Measurements from ENCODE around the gene ACADS.
"Not testable (repeated sequence)": the region's sequence is repeated elsewhere in the genome, so short reads cannot be mapped to it uniquely, and the experiment has no call there.

The ACADS gene

GRCh38 chr12:120702637-120703036 lies 23.0 kb upstream of the ACADS start:
- no peak for DNase-seq

DNA sequence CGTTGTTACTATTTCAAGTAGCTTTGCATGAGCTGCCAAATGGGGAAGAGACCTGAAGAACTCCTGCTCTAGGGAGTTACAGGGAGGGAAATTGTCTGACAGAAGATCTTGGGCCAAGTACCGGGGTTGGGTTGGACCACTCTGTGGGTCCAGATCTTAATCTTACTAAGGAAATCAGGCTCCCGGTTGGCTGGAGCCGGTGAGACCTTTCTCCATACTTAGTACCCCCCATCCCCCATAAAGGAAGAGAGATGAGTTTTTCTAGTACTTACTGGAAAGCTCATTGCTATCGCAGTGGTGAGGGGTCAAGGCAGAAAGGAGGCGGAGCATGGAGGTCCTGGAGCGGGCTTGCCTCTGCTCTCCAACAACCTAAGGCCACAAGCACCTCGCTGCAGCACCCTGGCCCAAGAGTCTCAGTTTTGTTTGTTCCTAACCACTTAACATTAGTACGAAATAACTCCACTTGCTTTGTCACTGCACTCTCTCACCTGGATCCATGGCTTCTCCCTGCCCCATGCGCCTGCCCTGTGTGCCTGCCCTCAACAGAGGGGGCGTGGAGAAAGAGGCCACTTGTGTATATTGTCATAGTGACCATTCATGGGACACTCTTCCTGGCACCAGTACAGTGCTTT lies 22.2 kb upstream of the ACADS start:
- DNase-seq = no peak

- no peak for DNase-seq
These were observed 20.0 kb upstream of the ACADS start for GRCh38 chr12:120705618-120706017.

DNA sequence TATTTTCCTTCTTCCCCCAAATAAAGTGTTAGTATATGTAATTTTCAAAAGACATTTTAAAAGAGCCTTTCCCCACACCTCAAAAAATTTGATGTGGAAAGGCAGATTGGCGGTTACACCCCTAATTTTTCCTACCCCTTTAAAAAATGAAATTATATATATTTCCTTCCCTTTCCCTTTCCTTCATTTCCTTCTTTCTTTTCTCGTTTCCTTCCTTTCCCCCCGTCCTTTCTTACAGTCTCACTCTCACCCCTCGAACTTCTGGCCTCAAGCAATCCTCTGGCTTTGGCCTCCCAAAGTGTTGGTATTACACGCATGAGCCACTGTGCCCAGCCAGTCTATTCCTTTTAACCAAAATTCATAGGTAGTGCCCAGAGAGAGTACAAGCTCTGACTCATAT lies 19.6 kb upstream of the ACADS start:
- DNase-seq = no peak

GRCh38 chr12:120708651-120709050 lies 17.0 kb upstream of the ACADS start:
- DNase-seq = no peak

DNA sequence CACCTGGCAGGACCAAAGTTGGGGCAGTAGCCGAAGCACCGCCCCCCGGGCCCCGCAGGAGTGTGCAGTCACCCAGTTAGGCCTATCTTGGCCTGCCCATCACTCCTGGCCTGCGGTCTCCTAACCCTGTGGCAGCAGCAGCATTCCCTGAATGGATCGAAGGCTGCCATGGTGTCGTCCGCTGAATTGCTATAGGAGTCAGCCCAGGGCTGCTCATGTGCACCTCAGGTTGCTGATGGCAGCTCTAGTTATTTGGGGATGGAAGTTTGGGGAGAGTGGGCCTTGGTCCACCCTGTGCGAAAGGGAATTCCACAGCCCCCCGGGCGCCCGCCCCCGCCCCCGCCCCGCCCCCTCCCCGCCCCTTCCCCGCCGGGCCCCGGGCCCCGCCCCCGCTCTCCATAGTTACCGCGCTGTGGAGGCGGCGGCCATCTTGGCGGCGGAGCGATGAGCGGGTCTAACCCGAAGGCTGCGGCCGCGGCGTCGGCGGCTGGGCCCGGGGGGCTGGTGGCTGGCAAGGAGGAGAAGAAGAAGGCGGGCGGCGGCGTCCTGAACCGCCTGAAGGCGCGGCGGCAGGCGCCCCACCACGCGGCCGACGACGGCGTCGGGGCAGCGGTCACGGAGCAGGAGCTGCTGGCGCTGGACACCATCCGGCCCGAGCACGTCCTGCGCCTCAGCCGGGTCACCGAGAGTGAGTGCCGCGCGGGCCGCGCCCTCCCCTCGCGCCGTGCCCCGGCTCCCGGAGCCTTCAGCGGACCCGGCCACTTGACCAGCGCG lies 15.4 kb upstream of the ACADS start, which contains the start of gene UNC119B:
Gene UNC119B (plus strand): TSS at position 428 of the 774 bp plus-strand sequence. CDS start 17 bp downstream, at position 445.
- DNase-seq = no peak

- no peak for DNase-seq
These were observed 14.8 kb upstream of the ACADS start for GRCh38 chr12:120710805-120711296.

GRCh38 chr12:120711411-120711810 lies 14.2 kb upstream of the ACADS start:
- no peak for DNase-seq

GRCh38 chr12:120712610-120713009 lies 13.0 kb upstream of the ACADS start:
- no peak for DNase-seq

- DNase-seq = no peak
These were observed 11.7 kb upstream of the ACADS start for GRCh38 chr12:120713861-120714482.

DNA sequence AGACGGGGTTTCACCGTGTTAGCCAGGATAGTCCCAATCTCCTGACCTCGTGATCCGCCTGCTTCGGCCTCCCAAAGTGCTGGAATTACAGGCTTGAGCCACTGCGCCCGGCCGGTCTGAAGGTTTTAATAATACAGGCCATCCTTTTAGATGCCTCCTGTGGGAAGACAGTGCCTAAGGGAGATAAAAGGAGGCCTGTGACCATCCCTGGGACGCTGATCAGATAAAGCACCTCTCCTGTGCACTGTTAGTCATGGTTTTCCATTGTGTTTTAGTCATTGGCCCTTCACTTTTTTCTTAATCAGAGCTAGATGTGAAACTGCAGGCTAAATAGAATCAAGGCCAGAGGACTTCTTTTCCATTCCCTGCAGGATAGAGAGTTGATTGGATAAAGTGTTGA lies 7.6 kb upstream of the ACADS start:
- DNase-seq = no peak

GRCh38 chr12:120719072-120719471 lies 6.6 kb upstream of the ACADS start:
- no peak for DNase-seq

GRCh38 chr12:120719496-120720233 lies 6.0 kb upstream of the ACADS start:
- no peak for DNase-seq

GRCh38 chr12:120720234-120720986 lies 5.2 kb upstream of the ACADS start:
- DNase-seq = no peak

GRCh38 chr12:120720987-120721801 lies 4.4 kb upstream of the ACADS start:
- no peak for DNase-seq

DNA sequence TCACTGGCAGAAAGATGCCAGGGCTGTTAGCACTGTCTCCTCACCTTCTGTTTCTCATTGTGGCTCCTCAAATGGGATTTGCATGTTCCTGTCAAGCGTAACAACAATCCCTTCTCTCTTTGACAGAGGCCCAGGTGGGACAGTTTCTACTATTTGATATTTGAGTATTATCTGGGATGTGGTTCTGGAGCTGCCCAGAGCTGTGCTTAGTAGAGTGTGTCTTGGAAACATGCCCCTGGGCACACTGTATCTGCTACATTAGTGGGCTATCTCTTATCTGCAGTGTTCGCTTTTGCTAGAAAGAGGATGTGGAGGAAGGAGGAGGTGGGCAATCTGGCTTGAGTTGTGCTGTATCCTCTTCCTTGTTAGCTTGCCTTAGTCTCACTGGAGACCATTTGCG lies 3.8 kb upstream of the ACADS start:
- no peak for DNase-seq

GRCh38 chr12:120722784-120723183 lies 2.8 kb upstream of the ACADS start:
- DNase-seq = no peak

DNA sequence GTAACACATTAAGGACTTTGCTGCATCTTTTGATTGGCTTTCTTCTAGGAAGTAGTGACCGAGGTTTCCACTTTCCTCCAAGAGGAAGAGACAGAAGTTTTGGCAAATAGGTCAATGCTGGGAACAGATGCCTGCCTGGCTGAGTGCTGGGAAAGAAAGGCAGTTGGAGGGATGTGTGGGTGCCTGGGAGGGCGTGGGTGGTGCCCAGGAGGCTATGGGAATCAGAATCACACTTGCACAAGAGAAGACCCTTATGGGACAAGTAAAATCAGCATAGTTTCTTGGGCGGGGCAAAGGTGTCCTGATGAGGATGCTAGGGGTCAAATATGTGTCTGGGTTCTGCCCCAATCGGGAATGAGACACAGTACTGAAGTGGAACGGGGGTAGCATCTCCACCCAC lies 906 bp upstream of the ACADS start:
- DNase-seq = no peak

DNA sequence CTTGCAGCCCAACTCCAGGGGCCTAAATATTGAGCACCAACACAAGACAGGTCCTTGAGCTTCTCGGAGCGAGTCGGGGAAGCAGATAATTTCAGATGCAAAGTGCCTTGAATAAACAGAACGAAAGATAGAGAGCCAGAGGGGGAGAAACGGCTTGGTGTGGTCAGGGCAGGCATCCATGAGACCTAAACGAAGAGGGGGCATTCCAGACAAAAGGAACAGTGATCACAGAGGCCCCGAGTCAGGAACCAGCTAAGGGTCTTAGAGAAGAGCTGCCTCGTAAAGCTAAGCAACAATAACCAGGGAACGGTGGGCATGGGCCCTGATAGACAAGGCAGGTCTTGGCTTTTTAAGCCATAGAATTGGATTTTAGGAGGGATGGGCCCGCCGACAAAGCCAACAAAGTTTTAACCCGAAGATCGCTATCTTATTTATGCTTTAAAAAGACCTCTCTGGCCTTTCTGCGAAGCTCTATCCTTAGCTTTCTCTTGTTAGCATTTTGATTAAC lies 421 bp upstream of the ACADS start:
- DNase-seq = no peak

DNA sequence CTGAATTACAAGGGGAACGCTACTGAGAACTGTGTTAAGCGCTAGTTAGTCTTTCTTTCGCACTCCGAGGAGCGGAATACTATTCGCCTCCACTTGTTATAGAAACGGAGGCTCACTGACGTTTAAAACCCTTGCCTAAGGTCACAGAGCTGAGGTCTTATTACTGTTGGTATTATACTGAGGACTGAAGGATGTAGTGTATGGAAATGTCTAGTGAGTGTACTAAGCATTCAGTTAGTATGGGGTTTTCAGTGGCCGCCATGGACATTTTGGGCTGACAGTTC lies 826 bp downstream of the ACADS start:
- no peak for DNase-seq

GRCh38 chr12:120726961-120727360 lies 1.3 kb downstream of the ACADS start:
- no peak for DNase-seq

DNA sequence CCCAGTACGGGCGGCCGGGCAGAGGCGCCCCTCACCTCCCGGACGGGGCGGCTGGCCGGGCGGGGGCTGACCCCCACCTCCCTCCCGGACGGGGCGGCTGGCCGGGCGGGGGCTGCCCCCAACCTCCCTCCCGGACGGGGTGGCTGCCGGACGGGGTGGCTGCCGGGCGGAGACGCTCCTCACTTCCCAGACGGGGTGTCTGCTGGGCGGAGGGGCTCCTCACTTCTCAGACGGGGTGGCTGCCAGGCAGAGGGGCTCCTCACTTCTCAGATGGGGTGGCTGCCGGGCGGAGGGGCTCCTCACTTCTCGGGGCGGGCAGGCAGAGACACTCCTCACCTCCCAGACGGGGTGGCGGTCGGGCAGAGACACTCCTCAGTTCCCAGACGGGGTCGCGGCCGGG lies 6.6 kb downstream of the ACADS start:
- not testable (repeated sequence) for DNase-seq

Data from cortex of kidney (tissue), 1 donor.